Hippocampal formation (tissue), 2 donors: ENCODE results near the gene MAFF.
"Not testable (repeated sequence)": the region's sequence is repeated elsewhere in the genome, so short reads cannot be mapped to it uniquely, and the experiment has no call there.

Experiments
- DNase-seq, 2 donors: peaks; one replicate each; lab custom pipeline; 2025; lab: John Stamatoyannopoulos, UW

MAFF gene

GRCh38 chr22:38201711-38202436 is at the start of gene MAFF:
Gene MAFF (plus strand): TSS chr22:38201994. CDS start chr22:38213854, 11,860 bp downstream.
- peak; percentile 84 to 88 for DNase-seq

- no peak for DNase-seq
Measured at GRCh38 chr22:38153821-38154562, 47.8 kb upstream of the MAFF start.

- not testable (repeated sequence) for DNase-seq
Measured at GRCh38 chr22:38154563-38154915, 47.3 kb upstream of the MAFF start.

- DNase-seq: no peak
Measured at GRCh38 chr22:38155703-38156102, 46.1 kb upstream of the MAFF start.

- DNase-seq: no peak
Measured at GRCh38 chr22:38162881-38163843, 38.6 kb upstream of the MAFF start.

- no peak for DNase-seq
Measured at GRCh38 chr22:38163844-38164550, 37.8 kb upstream of the MAFF start.

- DNase-seq: no peak
Measured at GRCh38 chr22:38164551-38164918, 37.3 kb upstream of the MAFF start.

- DNase-seq: no peak
Measured at GRCh38 chr22:38165922-38166593, 35.7 kb upstream of the MAFF start.

GRCh38 chr22:38167988-38168407 is 33.8 kb upstream of the MAFF start:
- DNase-seq: no peak

GRCh38 chr22:38169116-38169515 is 32.7 kb upstream of the MAFF start:
- DNase-seq: no peak

GRCh38 chr22:38170469-38170868 is 31.3 kb upstream of the MAFF start:
- no peak for DNase-seq

- no peak for DNase-seq
Measured at GRCh38 chr22:38171927-38172831, 29.6 kb upstream of the MAFF start.

GRCh38 chr22:38172832-38173640 is 28.8 kb upstream of the MAFF start:
- no peak for DNase-seq

GRCh38 chr22:38173641-38173906 is 28.2 kb upstream of the MAFF start:
- DNase-seq: no peak

GRCh38 chr22:38174626-38175025 is 27.2 kb upstream of the MAFF start:
- DNase-seq: no peak

- DNase-seq: no peak
Measured at GRCh38 chr22:38175206-38176118, 26.3 kb upstream of the MAFF start.

GRCh38 chr22:38176170-38176741 is 25.5 kb upstream of the MAFF start:
- peak in 1 of 2 donors; percentile 14 for DNase-seq

GRCh38 chr22:38177044-38177443 is 24.8 kb upstream of the MAFF start:
- no peak for DNase-seq
